ENCODE measurements around the gene PCSK5. TPM values are rescaled to one million over a fixed set of nuclear protein-coding genes. Genes with fewer than 3 reads are reported as not detected.

Gene PCSK5
- polyA plus RNA-seq, 1 experiment: 0.74 TPM

DNA sequence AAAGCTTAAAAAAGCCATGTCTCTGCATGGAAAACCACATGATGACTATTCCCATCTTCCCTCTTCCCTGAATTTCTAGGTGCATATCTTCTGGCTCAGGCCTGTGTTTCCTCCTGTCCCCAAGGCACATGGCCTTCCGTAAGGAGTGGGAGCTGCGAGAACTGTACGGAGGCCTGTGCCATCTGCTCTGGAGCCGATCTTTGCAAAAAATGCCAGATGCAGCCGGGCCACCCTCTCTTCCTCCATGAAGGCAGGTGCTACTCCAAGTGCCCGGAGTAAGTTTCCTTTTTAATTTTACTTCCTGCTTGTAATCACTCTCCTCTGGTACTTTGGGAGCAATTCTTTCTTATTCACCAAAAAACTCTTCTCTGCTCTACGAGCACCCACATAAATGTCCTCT is 420.1 kb downstream of the PCSK5 start:
- DNase-seq (ENCODE audit: low read depth): no peak
- POLR2A ChIA-PET: no interaction called here

GRCh38 chr9:76310991-76311390 is 420.5 kb downstream of the PCSK5 start:
- Histone ChIP-seq H3K27me3 (ENCODE audit: control insufficient read depth, insufficient read depth, low read length) (no peaks in the 10 kb centered on the region; the same call in 1 of the 2 replicates), H3K4me3 (ENCODE audit: low read depth, low read length) (no peak overlapping the region), H3K36me3 (ENCODE audit: control insufficient read depth, insufficient read depth, low read length) (no peaks in the 10 kb centered on the region)
- CTCF ChIA-PET: no interaction called here
- DNase-seq (ENCODE audit: low read depth): no peak
- POLR2A ChIA-PET: no interaction called here
- TF ChIP-seq, protein P1, sequence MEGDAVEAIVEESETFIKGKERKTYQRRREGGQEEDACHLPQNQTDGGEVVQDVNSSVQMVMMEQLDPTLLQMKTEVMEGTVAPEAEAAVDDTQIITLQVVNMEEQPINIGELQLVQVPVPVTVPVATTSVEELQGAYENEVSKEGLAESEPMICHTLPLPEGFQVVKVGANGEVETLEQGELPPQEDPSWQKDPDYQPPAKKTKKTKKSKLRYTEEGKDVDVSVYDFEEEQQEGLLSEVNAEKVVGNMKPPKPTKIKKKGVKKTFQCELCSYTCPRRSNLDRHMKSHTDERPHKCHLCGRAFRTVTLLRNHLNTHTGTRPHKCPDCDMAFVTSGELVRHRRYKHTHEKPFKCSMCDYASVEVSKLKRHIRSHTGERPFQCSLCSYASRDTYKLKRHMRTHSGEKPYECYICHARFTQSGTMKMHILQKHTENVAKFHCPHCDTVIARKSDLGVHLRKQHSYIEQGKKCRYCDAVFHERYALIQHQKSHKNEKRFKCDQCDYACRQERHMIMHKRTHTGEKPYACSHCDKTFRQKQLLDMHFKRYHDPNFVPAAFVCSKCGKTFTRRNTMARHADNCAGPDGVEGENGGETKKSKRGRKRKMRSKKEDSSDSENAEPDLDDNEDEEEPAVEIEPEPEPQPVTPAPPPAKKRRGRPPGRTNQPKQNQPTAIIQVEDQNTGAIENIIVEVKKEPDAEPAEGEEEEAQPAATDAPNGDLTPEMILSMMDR (IDR thresholded peaks at IDR 0.05; ENCODE audit: insufficient read depth, low read depth, low read length): no peak

More for the DNA sequence above, 420.1 kb downstream of the PCSK5 start:
- H3K27me3 ChIP-seq (ENCODE audit: control insufficient read depth, insufficient read depth, low read length): no peaks in the 10 kb centered on the region; the same call in 1 of the 2 replicates
- TF ChIP-seq, protein P1 (IDR thresholded peaks at IDR 0.05; ENCODE audit: insufficient read depth, low read depth, low read length): no peak
- H3K4me3 ChIP-seq (ENCODE audit: low read depth, low read length): no peak overlapping the region
- no peaks in the 10 kb centered on the region for H3K36me3 ChIP-seq (ENCODE audit: control insufficient read depth, insufficient read depth, low read length)
- CTCF ChIA-PET: no interaction called here

GRCh38 chr9:76311537-76311936 is 421.1 kb downstream of the PCSK5 start:
- DNase-seq (ENCODE audit: low read depth): no peak
- ChIA-PET CTCF (interaction anchor here (0.6 kb wide), 1 partner anchor 556 kb away, joined by 3 read pairs; no protein-coding TSS in a partner anchor), POLR2A (no interaction called here)
- Histone ChIP-seq H3K36me3 (ENCODE audit: control insufficient read depth, insufficient read depth, low read length) (no peaks in the 10 kb centered on the region), H3K4me3 (ENCODE audit: low read depth, low read length) (no peak overlapping the region), H3K27me3 (ENCODE audit: control insufficient read depth, insufficient read depth, low read length) (no peaks in the 10 kb centered on the region; the same call in 1 of the 2 replicates)
- TF ChIP-seq, protein P1 (IDR thresholded peaks at IDR 0.05; ENCODE audit: insufficient read depth, low read depth, low read length): no peak

- H3K4me3 ChIP-seq (ENCODE audit: low read depth, low read length): no peak overlapping the region
- TF ChIP-seq, protein P1 (IDR thresholded peaks at IDR 0.05; ENCODE audit: insufficient read depth, low read depth, low read length): no peak
- DNase-seq (ENCODE audit: low read depth): no peak
- CTCF ChIA-PET: interaction anchor here (1.9 kb wide), 1 partner anchor 11 kb away, joined by 8 read pairs; no protein-coding TSS in a partner anchor
- H3K27me3 ChIP-seq (ENCODE audit: control insufficient read depth, insufficient read depth, low read length): no peaks in the 10 kb centered on the region; the same call in 1 of the 2 replicates
- POLR2A ChIA-PET: no interaction called here
- H3K36me3 ChIP-seq (ENCODE audit: control insufficient read depth, insufficient read depth, low read length): no peaks in the 10 kb centered on the region
Observed at GRCh38 chr9:76313771-76314170, 423.3 kb downstream of the PCSK5 start.

DNA sequence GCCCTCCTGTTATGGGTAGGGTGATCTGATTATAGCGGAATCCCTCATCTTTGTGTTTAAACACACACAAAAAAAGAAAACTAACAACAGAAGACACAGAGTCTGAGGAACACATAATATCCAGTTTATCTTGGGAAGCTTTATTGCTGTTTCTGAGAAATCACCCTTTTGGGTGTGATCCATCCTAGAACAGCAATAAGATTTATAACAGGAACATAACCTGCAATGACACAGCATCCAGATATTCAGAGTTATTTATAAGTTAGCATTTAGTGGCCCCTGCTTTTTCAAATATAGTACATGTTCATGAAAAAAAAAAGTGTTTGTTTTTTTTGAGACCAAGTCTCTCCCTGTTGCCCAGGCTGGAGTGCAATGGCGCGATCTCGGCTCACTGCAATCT is 423.8 kb downstream of the PCSK5 start:
- DNase-seq (ENCODE audit: low read depth): no peak
- CTCF ChIA-PET: interaction anchor here (1.9 kb wide), 1 partner anchor 11 kb away, joined by 5 read pairs; no protein-coding TSS in a partner anchor

More for the DNA sequence above, 423.8 kb downstream of the PCSK5 start:
- POLR2A ChIA-PET: no interaction called here
- H3K4me3 ChIP-seq (ENCODE audit: low read depth, low read length): no peak overlapping the region
- no peaks in the 10 kb centered on the region; the same call in 1 of the 2 replicates for H3K27me3 ChIP-seq (ENCODE audit: control insufficient read depth, insufficient read depth, low read length)
- TF ChIP-seq, protein P1 (IDR thresholded peaks at IDR 0.05; ENCODE audit: insufficient read depth, low read depth, low read length): no peak
- no peaks in the 10 kb centered on the region for H3K36me3 ChIP-seq (ENCODE audit: control insufficient read depth, insufficient read depth, low read length)
